Measurements from ENCODE around the gene CDK18.

The CDK18 gene

GRCh38 chr1:205506409-205507200 lies 2.1 kb downstream of the CDK18 start:
- FAIRE-seq, result no peak

DNA sequence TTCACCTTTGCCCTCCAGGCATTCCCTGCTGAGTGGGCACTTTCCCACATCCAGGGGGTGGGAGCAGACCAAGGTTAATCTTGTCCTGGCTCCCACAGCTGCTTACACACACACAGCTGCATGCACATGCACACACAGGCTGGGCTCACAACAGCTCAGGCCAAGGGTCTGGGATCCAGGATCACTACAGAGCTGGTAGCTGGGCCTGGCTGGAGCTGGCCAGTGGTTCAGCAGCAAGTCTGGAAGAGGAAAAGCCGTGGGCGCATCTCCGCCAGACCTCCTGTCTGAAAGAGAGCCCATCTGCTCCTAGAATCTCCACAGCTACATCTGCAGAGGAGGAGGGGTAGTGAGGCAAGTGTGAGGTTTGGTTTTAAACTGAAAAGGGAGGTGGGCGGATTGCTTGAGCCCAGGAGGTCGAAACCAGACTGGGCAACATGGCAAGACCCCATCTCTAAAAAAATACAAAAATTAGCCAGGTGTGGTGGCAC lies 3.8 kb downstream of the CDK18 start:
- FAIRE-seq, result no peak

DNA sequence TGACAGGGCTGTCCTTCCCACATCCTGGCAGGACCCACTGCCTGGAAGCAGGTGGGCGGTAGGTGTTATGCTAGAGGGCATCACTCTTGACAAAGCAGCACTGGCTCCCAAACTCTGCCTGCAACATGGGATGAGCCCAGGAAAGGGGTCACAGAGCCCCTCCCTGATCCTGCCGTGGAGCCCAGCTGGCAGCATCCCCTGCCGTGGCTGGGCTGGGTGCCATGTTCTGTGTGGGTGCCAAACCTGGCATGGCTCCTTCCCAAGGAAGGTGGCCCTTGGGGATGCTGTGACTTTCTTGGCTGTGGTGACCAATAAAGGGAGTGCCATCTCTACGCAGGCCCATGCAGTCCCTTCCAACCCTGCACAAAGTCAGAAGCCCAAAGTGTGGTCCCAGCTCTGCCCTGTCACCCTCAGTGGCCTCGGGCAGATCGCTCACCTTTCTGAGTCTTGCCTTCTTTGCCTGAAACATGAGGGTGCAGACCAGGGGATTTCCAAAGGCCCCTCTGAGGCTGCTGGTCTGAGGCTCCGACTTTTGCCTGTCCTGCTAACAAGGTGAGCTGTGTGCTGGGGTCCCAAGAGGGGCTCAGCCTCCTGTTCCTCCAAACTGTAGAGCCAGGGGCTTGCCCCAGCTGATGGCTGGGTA lies 6.0 kb downstream of the CDK18 start:
- FAIRE-seq, result no peak

DNA sequence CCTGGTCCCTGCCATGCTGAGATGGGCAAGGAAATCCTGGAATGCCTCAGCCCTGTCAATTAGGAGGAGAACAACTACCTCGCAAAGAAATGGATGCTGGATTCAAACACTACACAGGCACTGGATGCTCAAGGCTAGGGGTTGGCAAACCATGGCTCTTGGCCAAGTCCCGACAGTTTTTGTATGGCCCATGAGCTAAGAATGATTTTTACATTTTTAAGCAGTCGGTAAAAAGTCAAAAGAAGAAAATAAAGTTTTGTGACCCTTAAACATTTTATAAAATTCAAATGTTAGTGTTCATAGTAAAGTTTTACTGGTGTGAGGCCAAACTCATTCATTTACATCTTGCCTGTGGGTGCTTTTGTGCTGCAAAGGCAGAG lies 6.5 kb downstream of the CDK18 start:
- no peak for FAIRE-seq

DNA sequence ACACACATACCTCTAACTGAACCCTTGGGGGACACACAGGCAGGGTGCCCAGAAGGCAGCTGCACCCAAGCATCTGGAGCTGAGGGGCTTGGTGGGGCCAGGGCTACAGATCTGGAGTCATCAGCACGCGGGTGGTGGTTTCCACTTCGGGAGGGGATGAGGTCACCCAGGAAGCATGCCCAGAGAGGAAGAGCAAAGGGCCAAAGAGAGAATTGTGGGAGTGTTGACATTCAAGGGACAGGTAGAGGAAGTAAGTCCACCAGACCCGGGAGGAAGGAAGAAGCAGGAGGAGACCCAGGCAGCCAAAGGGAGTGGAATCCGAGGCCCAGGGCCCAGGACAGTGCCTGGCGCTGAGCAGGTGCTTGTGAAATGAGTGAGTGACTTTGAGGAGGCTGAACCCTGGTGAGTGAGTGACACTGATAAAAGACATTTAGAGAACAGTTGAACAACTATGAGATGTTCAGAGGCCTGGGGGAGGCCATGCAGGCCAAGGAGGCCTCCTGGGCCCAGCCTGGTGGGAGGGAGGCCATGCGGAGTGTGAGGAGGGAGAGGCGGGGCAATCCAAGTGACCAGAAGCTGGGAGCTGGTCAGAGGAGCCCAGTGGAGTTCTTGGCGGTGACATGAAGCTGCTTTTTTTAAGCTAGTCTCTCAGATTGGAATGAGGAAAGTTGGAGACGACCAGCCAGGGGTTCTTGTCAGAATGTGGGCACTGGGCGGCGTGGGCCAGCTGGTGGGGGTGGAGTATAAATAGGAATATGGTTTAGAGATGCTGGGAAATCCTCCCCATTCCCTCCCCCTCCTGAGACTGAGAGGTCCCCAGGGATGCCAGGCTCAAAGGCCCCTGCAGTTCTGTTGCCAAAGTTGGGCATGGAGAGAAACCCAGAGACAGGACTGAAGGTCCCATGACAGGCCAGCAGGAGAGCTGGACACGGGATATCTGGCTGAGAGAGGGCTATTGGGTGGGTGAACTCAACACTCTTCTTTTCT lies 7.9 kb downstream of the CDK18 start:
- no peak for FAIRE-seq

DNA sequence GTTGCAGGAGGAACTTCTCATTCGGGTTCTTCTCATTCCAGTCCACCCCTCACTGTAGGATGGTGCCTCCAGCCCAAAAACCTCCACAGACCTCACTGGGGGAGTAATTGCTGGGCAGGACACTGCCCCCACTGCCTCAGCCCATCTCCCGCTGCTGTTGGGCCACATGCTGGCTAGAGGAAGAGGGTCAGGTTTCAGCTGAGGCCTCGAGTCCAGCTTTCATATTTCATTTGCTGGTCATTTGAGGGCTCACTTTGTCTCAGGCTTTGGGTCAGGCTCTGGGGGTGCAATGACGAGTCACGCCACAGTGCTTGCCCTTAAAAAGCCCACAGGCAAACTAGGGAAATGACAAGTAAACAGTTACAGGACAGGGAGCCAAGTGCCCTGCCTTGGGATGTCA lies 9.3 kb downstream of the CDK18 start:
- FAIRE-seq, result no peak

DNA sequence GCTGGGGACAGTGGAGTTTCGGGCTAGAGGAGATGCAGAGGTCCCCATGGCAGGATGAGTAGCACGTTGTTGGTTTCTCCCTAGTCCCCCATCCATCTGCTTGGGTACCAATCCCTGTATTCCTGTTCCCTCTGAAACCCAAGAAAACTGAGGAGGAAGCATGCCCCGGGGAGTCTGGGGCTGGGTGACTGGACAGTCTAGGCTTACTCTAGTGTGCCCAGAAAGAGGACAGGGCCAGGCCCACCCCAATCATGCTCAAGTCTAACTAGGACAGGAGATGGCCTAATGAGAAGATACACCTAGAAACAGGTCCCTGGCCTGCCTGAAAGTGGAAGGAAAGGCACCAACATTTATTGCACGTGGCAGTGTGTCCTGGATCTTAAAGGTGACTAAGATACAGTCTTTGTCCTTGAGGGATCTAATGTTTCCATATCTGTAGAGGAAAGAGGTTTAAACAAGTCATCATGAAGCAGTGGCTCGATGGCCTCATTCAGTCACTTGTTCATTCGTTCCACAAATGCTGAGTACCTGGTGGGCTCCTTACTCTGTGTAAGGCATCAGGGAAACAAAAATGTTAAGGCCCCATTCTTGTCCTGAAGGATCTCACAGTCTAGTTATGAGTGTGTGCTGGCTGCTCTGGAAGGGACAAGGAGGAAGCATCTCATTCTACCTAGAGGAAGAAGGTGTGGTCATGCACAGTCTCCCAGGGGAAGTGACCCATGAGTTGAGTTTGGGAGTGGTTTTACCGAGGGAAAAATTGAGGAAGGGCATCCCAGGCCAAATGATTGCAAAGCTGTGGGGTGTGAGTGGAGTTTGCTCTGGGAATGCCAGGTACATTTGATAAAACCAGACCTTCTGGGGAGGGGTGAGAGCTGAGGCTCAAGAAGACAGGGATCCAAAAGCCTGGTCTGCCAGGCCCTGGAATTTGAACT lies 10.0 kb downstream of the CDK18 start:
- no peak for FAIRE-seq

DNA sequence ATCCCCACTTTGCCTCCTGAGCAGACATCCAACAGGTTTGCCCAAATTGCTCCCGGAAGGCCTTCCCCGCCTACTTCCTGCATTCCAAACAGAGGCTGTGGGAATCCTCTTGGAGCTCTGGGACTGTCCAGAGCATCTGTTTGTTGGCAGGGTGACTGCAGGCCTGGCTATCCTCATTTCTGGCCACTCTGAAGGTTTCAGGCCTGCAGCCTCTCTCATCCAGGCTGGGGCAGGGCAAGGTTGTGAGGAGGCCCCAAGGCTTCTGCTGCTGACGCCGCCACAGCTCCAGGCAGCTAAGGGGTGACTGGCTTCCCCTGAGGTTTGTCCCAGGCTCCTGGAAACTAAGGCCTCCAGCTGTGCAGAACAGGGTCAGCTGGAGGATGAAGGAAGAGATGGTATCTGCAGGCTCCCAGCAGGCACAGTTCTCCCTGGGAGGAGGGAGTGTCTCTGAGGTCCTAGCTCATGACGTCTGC lies 11.3 kb downstream of the CDK18 start:
- FAIRE-seq, result no peak

- FAIRE-seq, result no peak
These were observed 11.9 kb downstream of the CDK18 start for GRCh38 chr1:205516362-205516761.

DNA sequence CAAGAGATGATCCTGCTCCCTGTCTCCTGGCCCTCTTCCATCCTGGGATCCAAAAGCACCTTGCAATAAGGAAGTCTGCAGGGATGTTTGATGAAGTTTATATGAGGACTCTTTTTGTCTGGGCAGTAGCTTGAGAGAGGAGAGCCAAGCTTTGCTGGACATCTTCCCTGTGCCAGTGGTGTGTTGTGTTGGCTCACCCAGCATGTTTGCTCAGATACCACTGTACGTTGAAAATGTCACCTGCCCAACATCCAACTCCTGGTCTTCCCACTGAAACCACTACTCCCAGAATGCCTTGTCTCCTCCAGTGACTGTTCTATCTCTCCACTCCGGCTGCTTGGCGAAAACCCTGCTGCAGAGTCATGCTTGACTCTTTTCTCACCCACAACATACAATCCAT lies 12.8 kb downstream of the CDK18 start:
- no peak for FAIRE-seq

DNA sequence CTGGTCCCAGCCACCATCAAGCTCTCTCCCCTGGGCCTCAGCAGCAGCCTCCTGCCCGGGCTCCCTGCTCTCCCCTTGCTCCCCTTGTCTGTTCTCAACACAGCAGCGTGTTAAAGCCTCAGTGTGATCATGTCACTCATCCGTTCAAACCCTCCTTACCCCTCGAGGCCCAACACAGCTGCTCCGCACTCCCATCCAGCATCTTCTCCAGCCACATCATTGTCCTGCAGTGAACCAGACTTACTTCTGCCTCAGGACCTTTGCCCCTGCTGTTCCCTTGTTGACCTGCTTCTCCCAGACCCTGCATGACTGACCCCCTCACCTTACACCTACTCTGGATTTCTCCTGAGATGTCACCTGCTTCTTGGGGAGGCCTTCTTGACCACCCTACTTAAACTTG lies 13.3 kb downstream of the CDK18 start:
- FAIRE-seq, result no peak

DNA sequence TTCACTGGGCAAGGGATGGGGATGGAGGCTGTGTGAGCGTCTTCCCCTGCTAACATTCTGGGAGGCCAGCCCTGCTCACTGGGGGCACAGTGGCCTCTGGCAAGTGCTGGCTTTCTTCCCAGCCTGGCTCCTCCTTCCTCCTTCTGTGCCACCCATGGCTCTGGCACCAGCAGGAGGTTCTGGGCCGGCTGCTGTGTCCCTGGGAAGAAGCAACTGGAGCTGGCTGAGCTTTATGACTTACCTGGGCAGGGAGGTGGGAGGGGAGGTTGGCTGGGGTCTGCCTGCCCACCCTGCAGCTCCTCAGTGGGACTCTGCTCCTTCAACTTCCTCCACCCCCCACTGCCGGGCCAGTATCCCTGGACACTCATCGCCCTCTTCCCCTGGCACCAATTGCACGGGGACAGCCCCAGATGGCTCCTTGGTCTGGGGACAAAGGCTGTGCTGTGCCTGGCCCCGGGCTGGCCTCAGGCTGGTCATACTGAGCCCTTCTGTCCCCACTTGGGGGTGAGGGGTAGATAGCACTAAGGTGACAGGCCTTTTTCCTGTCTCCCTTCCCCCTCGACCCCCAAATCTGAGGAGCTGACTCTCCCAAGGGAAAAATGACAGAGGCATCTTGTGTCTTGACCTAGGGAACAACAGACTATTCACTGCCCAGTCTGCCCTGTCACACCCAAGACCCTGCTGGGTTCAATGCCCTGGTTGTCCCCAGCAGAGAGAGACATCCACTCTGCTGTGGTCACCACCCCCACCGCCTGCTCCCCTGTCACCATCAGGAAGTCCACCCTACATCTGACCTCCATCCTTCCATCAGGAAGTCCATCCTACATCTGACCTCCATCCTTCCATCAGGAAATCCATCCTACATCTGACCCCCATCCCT lies 14.4 kb downstream of the CDK18 start:
- no peak for FAIRE-seq

DNA sequence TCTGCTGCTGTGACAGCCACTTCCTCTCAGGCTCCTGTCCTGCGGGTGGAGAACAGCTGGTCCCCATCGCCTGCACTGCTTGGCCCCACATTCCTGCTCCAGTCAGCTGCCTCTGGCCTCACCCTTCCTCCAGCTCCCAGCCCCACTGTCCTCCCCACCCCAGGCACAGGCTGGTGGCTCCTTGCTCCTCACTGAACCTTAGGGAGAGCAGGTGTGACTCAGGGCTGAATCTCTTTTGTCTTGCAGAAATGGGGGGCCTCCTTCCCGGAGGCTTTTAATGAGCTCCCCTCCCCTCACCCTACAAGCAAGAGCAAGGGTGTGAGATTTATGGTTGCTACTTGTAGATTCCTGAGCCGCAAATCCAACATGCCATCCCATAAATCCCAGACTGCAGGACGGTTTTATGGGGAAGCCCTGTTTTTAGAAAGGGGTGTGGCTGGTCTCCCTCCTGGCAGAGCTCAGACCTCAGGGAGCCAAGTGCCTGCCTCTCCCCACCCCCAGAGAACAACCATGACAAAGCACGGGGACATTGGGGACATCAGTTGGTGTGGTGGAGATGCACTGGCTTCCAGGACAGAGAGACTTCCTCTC lies 15.2 kb downstream of the CDK18 start:
- FAIRE-seq, result no peak

DNA sequence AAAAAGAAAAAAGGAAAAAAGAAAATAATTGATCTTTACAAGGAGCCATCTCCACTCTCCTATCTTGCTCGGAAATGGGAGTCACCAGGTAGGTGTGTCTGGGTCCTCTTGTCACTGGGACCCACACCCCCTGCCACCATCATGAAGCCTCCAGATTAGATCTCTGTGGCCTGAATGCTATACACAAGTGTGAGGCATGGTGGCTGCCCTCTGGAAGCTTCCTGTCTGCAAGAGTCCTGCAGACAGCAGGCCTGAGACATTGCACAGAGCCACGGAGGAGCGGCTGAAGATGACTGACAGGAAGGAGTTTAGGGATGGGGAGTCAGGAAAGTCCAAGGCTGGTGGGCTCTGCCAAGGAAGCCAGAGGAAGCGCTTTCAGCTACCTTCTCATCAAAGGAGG lies 16.2 kb downstream of the CDK18 start:
- FAIRE-seq, result no peak

- no peak for FAIRE-seq
These were observed 17.2 kb downstream of the CDK18 start for GRCh38 chr1:205521686-205522085.

DNA sequence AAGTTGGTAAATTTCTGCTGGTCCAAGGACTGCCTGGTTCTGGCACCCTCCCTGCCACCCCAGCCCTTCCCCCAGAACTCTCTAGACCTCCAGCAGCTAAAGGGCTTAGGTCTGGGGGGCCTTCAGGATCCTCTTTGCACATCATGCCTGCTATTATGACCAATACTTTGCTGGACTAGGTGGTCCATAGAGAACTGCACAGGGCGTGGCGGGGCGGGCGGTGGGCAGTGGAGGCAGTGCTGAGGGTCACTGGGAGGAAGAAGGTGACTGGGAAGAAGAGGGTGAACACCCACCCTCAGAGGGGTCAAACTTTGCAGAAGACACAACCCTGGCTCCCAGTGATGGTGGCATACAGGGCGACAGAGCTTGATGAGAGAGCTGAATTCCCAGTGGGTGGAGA lies 18.2 kb downstream of the CDK18 start:
- FAIRE-seq, result no peak

DNA sequence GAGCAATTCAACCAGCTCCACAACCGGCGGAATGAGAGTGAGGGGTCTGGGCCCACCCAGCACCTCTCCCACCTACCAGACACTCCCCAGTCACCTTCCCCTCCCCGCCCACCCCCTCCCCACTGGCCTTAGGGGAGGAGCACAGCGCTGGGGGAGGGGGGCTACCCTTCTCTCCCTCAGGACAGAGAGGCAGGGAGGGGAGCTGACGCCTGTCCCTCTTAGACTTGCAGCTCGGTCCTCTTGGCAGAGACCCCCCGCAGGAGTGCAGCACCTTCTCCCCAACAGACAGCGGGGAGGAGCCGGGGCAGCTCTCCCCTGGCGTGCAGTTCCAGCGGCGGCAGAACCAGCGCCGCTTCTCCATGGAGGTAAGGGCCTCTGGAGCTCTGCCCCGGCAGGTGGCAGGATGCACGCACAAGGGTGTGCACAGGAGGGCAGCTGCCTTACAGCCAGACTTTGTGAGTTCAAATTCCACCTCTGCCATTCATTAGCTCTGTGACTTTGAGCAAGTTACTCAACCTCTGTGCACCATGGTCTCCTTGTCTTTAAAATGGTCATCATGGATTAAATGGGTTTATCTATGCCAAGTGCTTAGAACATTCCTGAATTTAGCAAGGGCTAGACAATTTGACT lies 18.9 kb downstream of the CDK18 start:
- no peak for FAIRE-seq

DNA sequence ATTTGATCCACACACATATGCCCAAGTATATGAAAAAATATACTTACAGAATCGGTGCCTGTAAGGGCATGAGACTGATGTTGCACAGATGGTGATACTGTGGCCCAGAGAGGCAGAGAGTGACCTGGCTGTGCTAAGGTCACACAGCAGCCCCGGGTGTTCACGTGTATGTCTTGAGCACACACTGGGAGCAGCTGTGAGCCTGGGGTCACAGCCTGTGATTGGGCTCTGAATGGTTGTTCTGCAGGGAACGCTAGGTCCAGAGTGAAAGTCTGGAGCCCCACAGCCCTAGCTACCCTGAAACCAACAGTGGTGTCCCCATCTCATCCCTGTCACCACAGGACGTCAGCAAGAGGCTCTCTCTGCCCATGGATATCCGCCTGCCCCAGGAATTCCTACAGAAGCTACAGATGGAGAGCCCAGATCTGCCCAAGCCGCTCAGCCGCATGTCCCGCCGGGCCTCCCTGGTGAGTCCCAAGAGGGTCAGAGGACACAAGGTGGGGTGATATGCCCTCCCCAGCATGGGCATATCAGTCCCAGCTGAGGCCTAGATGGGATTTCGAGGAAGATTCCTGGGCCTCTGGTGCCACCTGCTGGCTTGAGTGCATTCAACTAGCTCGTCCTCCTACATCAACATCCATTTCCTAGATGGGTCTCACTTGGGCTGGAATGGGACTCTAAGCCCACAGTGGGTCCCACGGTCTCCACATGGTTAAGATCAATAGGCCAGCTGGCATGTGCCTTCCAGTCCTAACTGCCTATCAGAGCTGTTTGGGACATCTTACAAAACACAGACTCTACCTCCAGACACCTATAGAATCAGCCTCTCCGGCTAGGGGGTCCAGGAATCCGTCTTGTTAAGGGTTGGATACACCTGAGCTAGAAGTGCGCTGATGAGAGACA lies 19.7 kb downstream of the CDK18 start:
- FAIRE-seq, result no peak

DNA sequence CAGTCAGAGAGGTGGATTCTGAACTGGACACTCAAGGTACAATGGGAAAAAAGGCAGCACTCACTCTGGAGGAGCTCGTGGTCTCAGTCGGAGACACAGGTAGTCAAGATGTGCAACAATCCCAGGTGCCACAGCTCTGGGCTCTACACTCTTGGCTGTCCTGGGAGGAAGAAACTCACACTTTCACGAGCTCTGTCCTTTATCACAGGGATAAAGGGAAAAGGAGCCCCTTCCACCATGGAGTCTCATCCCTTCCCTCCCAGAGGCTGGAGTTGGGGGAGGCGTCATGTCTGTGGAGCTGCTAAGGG lies 20.3 kb downstream of the CDK18 start:
- no peak for FAIRE-seq
